HG02981 (cell line): ENCODE measurements around the gene SHB.

Source experiments
- ATAC-seq: cut with Tn5 transposase; IDR thresholded peaks from one replicate; pipeline ENCODE4 v1.9.1; 2021; ENCODE audit warnings: mild to moderate bottlenecking, moderate library complexity; ENCODE audit not compliant: unreplicated experiment

SHB gene

DNA sequence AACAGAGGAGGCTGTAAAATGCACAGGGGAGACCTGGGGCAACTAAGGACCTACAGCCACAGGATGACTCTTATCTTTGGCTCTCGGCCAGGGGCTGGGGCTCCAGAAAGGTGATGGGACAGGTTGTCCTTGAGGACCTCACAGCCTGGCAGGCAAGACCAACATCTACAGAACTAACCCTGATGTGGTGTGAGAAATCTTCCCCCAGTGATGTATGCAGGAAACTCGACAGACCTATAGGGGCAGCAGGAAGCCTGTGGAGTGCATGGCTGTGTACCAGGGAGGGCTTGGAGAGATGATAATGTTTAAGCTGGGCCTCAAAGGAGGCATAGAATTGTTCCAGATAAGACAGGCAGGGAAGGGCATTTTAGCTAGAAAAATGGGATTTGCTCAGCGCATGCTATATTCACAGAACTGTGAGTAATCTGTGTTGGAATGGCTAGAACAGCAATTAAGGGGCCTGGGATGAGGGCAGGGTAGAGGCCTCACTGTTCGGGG lies 96.6 kb downstream of the SHB start:
- ATAC-seq: no peak

DNA sequence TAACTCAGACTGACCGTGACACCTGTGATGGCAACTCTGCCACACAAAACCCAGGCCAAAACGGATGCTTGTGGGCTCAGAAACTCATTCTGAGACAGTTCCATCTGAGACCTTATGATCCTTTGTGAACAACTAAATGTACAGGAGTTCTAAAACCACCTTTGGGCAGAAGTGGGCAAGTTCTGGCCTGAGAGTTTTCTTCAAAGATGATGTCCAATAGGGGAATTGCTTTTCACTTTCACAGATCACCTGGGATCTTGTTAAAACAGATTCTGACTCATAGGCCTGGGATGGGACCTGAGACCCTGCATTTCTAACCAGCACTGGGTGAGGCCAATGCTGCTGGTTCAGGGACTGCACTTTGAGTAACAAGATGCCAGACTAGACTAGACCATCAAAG lies 97.3 kb downstream of the SHB start:
- ATAC-seq: no peak

DNA sequence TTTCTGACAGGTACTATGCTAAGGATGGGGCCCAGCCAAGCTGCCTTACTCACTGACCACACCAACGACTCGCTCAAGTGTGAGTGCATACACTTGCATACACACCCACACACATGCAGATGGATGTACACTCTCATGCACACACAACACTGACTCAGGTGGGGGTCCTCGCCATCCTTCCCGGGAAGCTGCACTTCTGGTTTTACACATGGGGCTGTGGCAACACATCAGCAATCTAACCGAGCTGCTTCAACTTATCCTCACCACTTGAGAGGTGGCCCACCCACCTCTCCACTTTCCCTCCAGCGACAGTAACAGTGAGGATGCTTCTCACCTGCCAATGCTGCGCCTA lies 97.9 kb downstream of the SHB start:
- ATAC-seq: no peak

DNA sequence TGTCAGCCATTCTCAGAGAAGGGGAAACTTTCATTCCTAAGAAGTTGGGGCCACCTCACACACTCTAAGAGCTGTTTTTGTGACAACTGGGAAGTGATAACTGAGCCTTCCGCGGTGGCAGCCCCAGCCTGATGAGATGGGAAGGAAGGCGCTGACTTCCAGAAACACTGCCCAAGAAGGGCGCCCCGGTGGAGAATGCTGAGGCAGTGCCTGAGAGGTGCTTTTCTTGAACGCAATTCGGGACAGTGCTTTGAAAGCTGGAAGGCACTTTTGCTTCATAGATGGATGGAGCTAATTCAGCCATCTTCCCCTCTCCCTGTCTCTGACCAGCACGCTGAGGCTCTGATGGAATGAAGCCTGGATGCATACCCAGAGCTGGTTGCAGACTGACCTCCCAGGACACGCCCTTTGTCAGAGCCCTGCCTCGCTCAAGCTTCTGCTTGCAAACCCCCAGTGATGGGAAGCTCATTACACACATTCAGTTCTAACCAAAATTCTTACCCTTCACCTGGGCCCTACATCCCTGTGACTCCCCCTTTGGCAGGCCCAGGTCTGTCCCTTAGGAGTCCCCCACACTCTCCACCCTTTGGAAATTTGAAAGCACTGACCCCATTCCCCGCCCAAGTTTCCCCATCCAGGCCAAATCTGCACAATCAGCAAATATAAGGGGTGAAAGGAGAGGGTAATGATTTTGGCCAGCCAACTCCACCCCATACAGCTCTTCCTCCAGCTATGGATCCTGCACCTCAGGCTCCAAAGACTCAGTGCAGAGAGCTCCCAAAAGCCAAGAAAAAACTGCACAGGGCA lies 98.5 kb downstream of the SHB start:
- ATAC-seq: no peak

DNA sequence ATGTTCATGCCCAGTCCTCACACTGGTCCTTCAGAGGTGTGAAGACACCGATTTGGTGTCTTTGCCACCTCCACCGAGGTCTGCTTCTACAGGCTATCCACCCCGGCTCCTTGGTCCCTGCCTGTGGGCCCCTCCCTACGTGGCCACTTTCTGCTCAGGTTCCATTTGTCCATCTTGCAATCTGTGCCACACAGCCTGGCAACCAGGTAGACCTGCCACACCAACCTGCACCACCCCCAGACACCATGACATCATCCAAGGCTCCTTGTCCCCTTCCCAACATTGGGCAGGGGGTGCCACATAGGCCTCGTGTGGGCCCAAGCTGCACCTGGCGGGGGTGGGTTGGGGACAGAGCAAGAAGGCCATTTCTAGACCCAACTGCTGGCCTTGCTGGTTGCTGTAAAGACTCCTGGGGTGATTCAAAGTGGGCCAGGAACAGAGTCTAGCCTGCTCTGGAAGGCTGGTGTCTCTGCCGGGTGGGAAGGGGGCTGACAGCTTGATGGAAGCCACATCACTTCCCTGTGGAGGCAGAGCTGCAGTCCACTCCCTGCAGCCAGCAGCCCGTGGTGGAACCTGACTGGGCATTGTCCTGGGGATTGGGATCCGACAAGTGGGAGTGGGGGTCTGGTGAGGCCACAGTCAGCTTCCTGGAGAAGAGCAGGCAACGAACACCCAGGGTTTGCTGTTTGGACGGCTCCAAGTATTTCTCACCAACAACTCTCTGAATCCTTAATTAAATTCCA lies 99.3 kb downstream of the SHB start:
- no peak for ATAC-seq

DNA sequence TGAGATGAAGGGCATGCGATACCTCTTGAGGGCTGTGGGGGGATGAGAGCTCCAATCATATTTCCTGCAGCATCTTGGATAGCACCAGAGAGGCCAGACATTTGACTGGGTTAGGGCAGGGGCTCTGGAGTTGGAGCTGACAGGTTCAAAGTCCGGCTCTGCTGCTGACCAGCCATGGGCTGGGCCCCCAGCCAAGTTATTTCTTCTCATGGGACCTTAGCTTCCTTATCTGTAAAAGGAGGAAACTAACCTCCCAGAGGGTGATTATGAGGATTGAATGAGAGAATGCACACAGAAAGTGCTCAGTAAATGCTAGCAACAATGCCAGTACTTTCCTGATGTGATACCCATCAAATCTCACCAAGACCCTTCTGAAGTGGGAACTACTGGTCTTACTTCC lies 99.9 kb downstream of the SHB start:
- no peak for ATAC-seq

DNA sequence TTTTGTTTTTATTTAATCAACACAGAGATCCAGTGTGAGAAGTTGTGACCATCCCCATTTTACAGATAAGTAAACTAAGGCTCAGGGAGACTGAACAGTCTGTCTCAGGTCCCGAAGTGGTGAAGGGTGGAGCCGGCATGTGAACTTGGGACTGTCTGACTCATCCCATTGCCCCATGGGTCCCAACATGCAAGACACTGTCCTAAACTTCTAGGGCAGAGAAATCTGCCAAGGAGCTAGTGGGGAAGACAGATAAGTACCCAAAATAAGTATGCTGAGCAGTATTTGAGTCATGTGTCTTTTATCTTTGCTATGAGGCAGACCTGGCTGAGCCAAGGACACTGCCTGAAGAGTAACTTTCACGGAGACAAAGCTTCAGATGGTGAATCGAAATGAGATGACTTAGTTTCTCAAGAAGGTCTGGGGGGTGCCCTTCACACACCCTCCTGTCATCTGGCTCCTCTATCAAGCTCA lies 100.8 kb downstream of the SHB start:
- ATAC-seq: no peak

DNA sequence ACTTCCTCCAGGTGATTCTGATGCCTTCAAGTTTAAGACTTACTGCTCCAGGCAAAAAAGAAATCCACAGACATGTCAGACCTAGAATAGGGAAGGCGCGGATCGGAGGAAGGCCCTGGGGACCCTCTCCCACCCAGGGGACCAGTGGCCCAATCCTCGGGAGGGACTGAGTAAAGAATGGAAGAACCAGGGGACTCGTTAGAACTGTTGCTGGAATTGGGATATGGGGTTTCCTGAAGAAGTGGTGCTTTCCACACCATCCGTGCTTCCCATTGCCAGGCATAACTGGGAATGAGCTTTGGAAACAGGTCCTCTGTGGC lies 101.3 kb downstream of the SHB start:
- no peak for ATAC-seq

DNA sequence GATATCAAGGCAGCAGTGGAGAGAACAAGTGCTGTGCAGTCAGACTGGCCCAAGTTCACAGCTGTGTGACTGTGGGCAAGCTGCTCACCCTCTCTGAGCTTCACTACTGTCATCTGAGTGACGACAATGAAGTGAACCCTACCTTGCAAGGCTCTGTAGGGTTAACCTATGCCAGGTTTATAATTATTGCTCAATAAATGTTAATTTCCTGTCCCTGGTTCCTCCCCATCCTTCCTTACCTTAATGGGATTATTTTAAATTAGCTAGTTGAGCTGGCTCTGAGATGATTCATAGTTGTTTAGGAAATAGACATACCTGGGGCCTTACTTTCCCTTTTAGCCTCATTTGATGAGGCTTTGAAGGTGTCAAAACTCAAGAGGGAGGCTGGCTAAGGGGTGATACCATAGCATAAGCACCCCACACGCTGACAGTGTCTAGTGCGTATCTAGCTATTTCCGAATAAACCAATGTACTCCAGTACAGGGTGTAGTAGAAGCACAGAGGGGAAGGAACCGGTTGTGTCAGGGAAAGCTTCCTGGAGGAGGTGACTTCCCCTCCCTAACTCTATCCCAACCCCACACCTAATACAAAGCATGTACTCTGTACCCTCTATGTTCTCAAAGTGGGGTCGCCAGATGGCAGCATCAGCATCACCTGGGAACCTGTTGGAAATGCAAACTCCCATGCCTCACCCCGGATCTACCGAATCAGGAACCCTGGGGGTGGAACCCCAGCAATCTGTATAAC lies 101.8 kb downstream of the SHB start:
- no peak for ATAC-seq

DNA sequence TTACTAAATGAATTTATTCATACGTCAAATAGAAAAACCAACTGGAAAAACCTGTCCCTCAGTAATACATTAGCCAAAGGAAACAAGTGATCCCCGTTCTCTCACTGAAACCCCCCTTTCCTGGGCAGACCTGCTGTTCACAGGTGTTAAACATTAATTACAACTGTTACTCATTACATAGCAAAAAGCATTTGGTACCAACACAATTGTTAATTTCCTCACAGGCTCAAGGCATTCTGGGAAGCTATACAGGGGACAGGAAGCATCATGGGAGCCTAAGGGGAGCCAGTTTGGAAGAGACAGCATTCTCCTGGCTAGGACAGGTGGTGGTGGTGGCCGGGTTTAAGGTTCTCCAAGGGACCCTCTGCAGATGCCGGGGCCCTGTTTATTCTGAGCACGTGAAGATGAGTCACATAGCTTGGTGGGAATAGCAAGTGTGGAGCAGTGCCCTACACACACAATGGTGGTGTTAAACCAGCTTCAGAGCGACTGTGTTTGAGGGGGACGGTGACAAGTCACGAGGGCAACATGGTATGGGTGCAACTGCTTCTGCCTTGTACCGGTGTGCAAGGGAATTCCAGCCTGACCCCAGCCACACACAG lies 102.5 kb downstream of the SHB start:
- peak; percentile 35 for ATAC-seq

DNA sequence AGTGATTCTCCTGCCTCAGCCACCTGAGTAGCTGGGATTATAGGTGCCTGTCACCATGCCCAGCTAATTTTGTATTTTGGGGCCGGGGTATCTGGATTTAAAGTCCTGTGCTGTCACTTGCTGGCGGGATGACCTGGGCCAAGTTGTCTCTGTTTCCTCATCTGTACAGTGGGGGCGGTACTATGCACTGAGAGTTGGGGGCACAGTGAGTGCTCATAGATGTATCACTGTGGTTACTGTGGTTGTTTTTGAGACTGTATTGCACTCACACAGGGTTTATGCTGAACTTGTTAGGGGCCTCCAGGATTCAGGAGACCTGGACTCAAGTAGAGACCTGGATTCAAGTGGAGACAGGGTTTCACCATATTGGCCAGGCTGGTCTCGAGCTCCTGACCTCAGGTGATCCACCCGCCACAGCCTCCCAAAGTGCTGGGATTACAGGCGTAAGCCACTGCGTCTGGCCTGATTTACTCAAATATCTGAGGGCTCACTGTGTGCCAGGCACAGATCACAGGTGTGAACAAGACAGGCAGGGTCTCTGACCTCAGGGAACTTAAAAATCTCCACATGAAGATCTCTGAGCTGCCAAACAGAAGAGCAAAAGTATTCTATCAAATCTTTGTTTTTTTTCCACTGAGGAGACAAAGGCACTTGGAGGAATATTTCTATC lies 103.2 kb downstream of the SHB start:
- peak; percentile 87 for ATAC-seq

DNA sequence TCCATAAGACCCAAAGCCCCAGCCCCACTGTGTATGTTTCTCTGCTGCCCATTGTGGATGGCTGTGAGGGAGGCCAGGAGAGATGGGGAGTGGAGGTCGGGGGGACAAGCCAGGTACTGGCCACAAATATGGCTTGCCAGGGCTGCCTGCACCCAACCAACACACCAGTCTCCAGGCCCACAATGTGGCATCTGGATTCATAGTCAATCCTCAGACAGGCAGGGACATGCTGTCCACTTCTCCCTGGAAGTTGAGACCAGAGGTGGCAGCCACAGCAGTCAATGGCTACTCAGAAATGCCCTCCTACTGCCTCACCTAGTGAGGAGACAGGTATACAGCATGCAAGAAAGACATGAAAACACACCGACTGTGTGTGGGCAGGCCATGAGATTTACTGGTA lies 103.9 kb downstream of the SHB start:
- ATAC-seq: no peak

DNA sequence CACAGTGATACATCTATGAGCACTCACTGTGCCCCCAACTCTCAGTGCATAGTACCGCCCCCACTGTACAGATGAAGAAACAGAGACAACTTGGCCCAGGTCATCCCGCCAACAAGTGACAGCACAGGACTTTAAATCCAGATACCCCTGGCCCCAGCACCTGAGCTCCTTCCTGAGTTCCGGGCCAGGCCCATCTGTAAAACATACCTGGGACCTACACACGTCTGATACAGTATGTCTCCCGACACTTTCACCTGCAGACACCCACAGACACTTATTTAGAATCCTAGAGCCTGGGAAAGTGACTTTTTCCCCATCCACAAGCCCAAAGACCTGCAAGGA lies 104.3 kb downstream of the SHB start:
- no peak for ATAC-seq

DNA sequence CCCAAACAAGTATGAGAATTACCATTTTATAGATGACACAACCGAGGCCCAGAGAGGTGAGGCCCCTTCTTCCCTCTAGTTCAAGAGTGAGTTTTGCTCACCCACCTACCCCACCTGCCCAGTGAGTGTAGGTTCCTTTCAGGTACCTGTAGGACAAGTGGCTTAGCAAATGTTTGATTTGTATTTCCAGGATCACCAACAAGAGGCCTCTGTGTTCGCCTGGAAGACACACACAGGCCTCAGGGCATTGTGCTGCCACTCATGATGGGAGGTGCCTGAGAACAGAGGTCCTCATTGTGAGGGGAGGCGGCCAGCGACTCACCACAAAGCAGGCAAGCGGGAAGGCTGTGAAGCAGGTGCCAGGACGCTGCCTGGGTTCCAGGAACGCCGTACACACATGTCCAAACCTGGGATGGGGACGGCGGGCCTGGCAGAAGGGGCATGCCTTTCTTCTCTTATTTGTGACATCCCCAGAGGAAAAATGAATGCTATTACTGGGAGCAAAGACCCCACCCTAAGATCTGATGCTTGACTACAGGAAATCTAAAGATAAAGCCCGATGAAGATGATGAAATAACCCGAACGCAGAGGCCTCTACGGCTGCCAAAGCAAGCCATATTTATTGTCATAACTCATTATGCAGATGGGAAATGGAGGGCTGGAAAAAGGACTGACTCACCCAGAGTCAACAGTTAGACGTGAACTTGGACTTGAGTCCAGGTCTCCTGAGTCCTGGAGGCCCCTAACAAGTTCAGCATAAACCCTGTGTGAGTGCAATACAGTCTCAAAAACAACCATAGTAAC lies 104.9 kb downstream of the SHB start:
- no peak for ATAC-seq

DNA sequence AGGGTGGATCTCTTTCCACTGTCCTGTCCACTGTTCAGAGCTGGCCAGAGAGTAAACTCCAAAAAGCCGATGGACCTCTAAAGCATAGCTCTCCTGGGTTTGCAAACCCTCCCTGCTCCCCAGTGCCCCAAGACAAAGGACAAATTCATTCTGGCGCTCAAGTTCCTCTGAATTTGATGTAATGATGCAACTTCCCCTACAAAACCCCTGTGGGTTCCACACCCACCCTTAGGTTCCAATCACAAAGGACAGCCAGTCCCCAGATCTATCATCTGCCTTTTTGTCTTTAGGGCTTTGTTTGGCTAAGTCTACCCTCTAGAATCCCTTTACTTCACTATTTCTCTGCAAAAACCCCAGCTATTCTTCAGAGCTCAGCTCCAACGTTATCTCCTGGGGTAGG lies 107.7 kb downstream of the SHB start:
- no peak for ATAC-seq

DNA sequence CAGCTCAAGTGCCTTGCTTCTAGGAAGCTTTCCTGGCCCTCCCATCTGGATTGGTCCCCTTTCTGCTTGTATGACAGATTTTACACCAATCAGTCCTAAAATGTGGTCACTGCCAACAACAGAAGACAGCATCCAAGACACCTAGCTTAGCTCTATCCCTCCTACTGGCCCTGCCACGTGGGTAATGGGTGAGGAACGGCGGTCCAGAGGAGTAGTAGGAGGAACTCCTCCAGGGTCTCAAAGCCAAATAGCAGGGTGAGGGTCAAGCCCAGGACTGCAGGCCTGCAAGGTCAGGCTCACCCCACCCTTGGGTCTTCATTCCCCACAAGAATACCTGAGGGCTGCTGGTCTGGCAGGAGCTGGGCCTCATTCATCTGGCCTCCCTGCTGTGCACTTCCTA lies 108.4 kb downstream of the SHB start:
- no peak for ATAC-seq

DNA sequence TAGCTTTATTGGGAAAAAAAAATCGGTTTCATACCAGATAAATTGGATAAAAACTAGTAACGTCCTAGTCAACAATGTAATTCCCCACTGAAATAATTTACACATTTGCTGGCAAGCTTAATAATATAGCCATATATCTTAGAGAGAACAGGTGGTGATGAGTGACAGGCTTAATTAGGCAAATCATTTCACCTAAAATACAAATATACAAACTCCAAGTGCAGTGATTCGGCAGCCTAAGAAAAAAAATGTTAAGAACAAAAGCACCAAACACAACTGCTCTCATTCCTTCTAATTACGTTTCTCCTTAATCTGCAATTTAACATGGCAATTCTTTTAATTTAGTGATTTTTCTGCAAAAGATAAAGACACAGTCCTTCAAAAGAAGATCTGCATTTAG lies 109.1 kb downstream of the SHB start:
- no peak for ATAC-seq

DNA sequence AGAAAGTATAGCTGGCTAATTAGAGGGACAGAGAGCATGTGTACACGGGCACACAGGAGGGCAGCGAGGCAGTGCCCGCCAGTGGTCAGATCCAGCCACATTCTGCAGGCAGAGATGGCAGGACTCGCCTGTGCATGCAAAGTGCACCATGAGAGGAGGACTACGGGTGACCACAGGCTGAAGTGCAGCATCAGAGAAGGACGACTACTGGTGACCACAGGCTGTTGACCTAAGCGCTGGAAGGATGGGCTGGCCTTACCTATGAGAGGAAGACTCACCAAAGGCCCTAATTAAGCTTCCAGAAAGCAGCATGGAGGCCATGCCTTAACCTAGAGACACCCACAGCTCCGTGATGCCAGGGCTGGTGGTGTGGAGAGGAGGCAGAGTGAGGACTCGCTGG lies 110.9 kb downstream of the SHB start:
- no peak for ATAC-seq

DNA sequence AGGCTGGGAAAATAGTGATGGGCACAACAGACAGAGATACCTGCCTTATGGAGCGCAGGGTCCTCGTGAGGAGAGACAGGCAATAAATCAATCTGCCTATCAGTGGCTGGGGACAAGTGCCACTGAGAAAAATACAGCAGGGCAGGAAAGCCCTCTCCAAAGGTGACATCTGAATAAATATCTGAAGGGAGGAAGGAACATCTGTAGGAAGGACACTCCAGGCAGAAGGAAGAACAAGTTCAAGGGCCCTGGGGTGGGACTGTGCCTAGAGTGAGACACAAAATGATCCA lies 111.4 kb downstream of the SHB start:
- ATAC-seq: no peak

DNA sequence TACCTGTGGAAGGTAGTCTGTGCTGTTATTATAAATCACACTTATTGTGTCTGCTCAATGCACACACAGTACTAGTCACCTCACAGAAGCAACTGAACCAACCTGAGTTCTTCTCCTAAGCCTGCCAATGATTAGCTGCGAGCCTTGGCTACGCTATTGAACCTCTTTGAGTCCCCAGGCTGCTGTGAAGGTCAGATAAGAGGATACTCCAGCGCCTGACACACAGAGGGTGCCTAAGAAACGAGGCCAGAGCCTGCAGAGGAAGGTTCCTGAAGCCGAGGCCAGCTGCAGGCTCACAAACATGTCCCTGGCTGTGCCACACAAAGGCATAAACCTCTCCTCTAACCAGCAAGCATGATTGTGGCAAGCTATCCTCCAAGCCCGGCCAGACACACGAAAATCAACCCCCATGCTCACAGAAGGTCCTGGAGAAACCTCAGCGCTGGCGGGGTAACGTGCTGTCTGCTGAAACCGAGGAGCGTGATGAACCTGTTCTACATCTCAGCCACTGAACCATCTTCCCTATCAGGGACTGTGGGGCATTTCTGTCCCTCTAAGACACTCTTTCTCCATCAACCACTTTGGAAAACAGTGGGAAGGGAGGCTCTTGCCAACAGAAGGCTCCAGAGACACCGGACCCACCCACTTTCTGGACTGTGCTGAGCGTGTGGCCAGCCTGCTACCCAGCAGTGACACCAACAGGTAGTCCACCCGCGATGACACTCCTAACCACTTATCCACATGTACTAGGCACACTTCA lies 111.9 kb downstream of the SHB start:
- no peak for ATAC-seq
